GM12878 (cell line): ENCODE measurements around the gene GSTT4. TPM values are rescaled to one million over a fixed set of nuclear protein-coding genes. Genes with fewer than 3 reads are reported as not detected.

Experiments used
- ATAC-seq: fragments of 200-7000 bp; cut with Tn5 transposase; 3 replicates; pipeline ENCODE4 v1.9.1; 2020; ENCODE audit warnings: mild to moderate bottlenecking, moderate library complexity
- BruUV-seq: library from RNA; stranded (reverse); fragments of 400-500 nt; replicated peaks from 2 replicates; lab custom pipeline; 2021; lab: Mats Ljungman, UMichigan
- CTCF ChIA-PET: fragments of 300-600 bp; sonication (Branson Sonifier 250); formaldehyde crosslinking; extraction: SDS; loops from one replicate; lab custom pipeline; 2021; ENCODE audit warnings: inconsistent platforms; lab: Yijun Ruan, JAX
- POLR2A ChIA-PET: fragments of 350-600 bp; formaldehyde crosslinking; extraction: SDS; loops from one replicate; lab custom pipeline; 2021; ENCODE audit warnings: inconsistent platforms; lab: Charles Lee
- RAD21 ChIA-PET: fragments of 300-600 bp; sonication (Branson Sonifier 250); formaldehyde crosslinking; loops from one replicate; lab custom pipeline; 2023; ENCODE audit warnings: antibody characterized with exemption; ENCODE audit not compliant: unreplicated experiment; lab: Charles Lee
- SMC1A ChIA-PET: fragments of 300-600 bp; sonication (Branson Sonifier 250); formaldehyde crosslinking; loops from one replicate; lab custom pipeline; 2023; ENCODE audit not compliant: unreplicated experiment, uncharacterized antibody; lab: Charles Lee
- DNase-seq: peaks from one replicate; pipeline ENCODE4 v3.0.0-alpha.2; 2011; ENCODE audit warnings: low read depth, low spot score
- FAIRE-seq: peaks from 3 replicates; lab custom pipeline; 2011; peaks lifted over from hg19 to GRCh38; lab: Jason Lieb, UNC
- H2AFZ ChIP-seq: 2 replicates; pipeline ENCODE4 v1.6.0; 2011; ENCODE audit warnings: low read depth, low read length, control low read depth; ENCODE audit not compliant: control insufficient read depth
- H3K27ac ChIP-seq: 2 replicates; pipeline ENCODE4 v1.5.1; 2011; ENCODE audit warnings: control low read depth; ENCODE audit not compliant: control insufficient read depth, insufficient read depth
- H3K27me3 ChIP-seq, 2 experiments: replicated peaks in 1 of 2; 2 replicates each; pipeline versions ENCODE4 v1.6.0 to v1.6.1; 2011; ENCODE audit warnings: low read length in 1 of 2; ENCODE audit not compliant: control insufficient read depth in 2 of 2, insufficient read depth in 2 of 2
- H3K36me3 ChIP-seq, 2 experiments: 2 replicates each; pipeline ENCODE4 v1.5.1; 2011; ENCODE audit warnings: low read length in 1 of 2; ENCODE audit not compliant: control insufficient read depth in 2 of 2, insufficient read depth in 2 of 2
- H3K4me1 ChIP-seq: 2 replicates; pipeline ENCODE4 v1.6.1; 2011; ENCODE audit warnings: mild to moderate bottlenecking, low read length, moderate library complexity, mixed read lengths; ENCODE audit not compliant: control insufficient read depth, insufficient read depth
- H3K4me2 ChIP-seq: 2 replicates; pipeline ENCODE4 v1.6.0; 2011; ENCODE audit warnings: control low read depth; ENCODE audit not compliant: control insufficient read depth, insufficient read depth
- H3K4me3 ChIP-seq: fragments of 200-600 bp; sonication (generic); 2 replicates; pipeline ENCODE4 v1.5.1; 2016
- H3K79me2 ChIP-seq: 2 replicates; pipeline ENCODE4 v1.6.0; 2011; ENCODE audit warnings: low read length; ENCODE audit not compliant: control insufficient read depth, insufficient read depth
- H3K9ac ChIP-seq: 2 replicates; pipeline ENCODE4 v1.8.0; 2011; ENCODE audit warnings: low read length, control low read depth, mixed read lengths; ENCODE audit not compliant: control insufficient read depth, insufficient read depth
- H3K9me3 ChIP-seq: replicated peaks from 3 replicates; pipeline ENCODE4 v1.5.1; 2011; ENCODE audit warnings: mild to moderate bottlenecking, low read length; ENCODE audit not compliant: control insufficient read depth, insufficient read depth
- H4K20me1 ChIP-seq: 2 replicates; pipeline ENCODE4 v1.6.0; 2011; ENCODE audit not compliant: control insufficient read depth, insufficient read depth
- ATF2 ChIP-seq: IDR thresholded peaks from 2 replicates; pipeline ENCODE4 v1.6.1; 2012; ENCODE audit warnings: low read length, inconsistent platforms
- CEBPZ ChIP-seq: fragments of 150-350 bp; IDR thresholded peaks from 2 replicates; pipeline ENCODE4 v1.6.1; 2016; ENCODE audit warnings: low read depth, low read length
- EED ChIP-seq: sonication (generic); IDR thresholded peaks from 2 replicates; pipeline ENCODE4 v1.6.1; 2016; ENCODE audit warnings: antibody characterized with exemption, low read depth
- HCFC1 ChIP-seq: fragments of 150-350 bp; IDR thresholded peaks from 2 replicates; pipeline ENCODE4 v1.6.1; 2014; ENCODE audit warnings: low read length
- JUND ChIP-seq: IDR thresholded peaks from 2 replicates; pipeline ENCODE4 v1.6.1; 2012; ENCODE audit warnings: low read depth, mild to moderate bottlenecking, low read length, improper control_type of control experiment, moderate library complexity
- MEF2B ChIP-seq: fragments of 450-650 bp; IDR thresholded peaks from 2 replicates; pipeline ENCODE4 v1.6.1; 2018; ENCODE audit warnings: mild to moderate bottlenecking, moderate library complexity; ENCODE audit not compliant: partially characterized antibody, poor library complexity, severe bottlenecking
- NBN ChIP-seq: fragments of 450-650 bp; IDR thresholded peaks from 2 replicates; pipeline ENCODE4 v1.6.1; 2016
- PKNOX1 ChIP-seq: fragments of 450-650 bp; IDR thresholded peaks from 2 replicates; pipeline ENCODE4 v1.6.1; 2016; ENCODE audit warnings: mild to moderate bottlenecking
- SP1 ChIP-seq: IDR thresholded peaks from one replicate; pipeline ENCODE4 v1.6.1; 2011; ENCODE audit warnings: low read depth, low read length
- SREBF1 ChIP-seq: IDR thresholded peaks from 2 replicates; pipeline ENCODE4 v1.6.1; 2012; ENCODE audit warnings: mild to moderate bottlenecking, low read length
- ZBED1 ChIP-seq: IDR thresholded peaks from 2 replicates; pipeline ENCODE4 v1.6.1; 2016; ENCODE audit warnings: borderline replicate concordance
- ZNF384 ChIP-seq: IDR thresholded peaks from 2 replicates; pipeline ENCODE4 v1.6.1; 2012; ENCODE audit warnings: low read depth, mild to moderate bottlenecking, low read length, improper control_type of control experiment, borderline replicate concordance
- WGBS: methylation state at CpG from one replicate; pipeline ENCODE4 v1.1.6; 2016; ENCODE audit warnings: low lambda C conversion rate; ENCODE audit not compliant: insufficient replicate concordance, insufficient coverage; ENCODE audit errors: missing lambda C conversion rate; 5-methylcytosine and 5-hydroxymethylcytosine counted together
- in situ Hi-C: fragments of 300-500 bp; cut with MboI; formaldehyde crosslinking; loops from 9 replicates; pipeline ENCODE4 v1.14.3; 2018; ENCODE audit warnings: mixed read lengths
- intact Hi-C: fragments of 100-400 bp; cut with micrococcal nuclease; formaldehyde crosslinking; loops from one replicate; pipeline ENCODE4 v1.14.2; 2022; ENCODE audit not compliant: unreplicated experiment
- polyA plus RNA-seq, 11 experiments: library from polyadenylated mRNA; depleted of rRNA in 4 of 11; unstranded in 6 of 11; stranded (reverse) in 5 of 11; fragments of >200 nt; fragmentation: Nextera tagmentation in 4 of 11; fragmentation: Illumina TruSeq in 1 of 11; extraction: Ambion mirVana in 4 of 11; extraction: Trizol in 1 of 11; gene quantifications; 1 replicate in 1 of 11; 2 replicates in 10 of 11; pipeline versions ENCODE4 v1.2.1 to v1.2.3, GENCODE V29; 2011 to 2016; ENCODE audit warnings: inconsistent platforms in 2 of 11, missing spikeins in 2 of 11, low read depth in 1 of 11
- total RNA-seq, 4 experiments: library from RNA; depleted of rRNA in 3 of 4; stranded (reverse); fragments of >200 nt in 3 of 4; fragmentation: Illumina TruSeq in 1 of 4; extraction: Trizol in 1 of 4; gene quantifications; 2 replicates each; pipeline versions ENCODE4 v1.2.1 to v1.2.3, GENCODE V29; 2013 to 2021
- TF ChIP-seq, protein P1 (sequence below): fragments of 450-650 bp; IDR thresholded peaks from 2 replicates; pipeline ENCODE4 v1.6.1; 2014; ENCODE audit warnings: mild to moderate bottlenecking
- TF ChIP-seq, protein P2 (sequence below): fragments of 450-650 bp; IDR thresholded peaks from 2 replicates; pipeline ENCODE4 v1.6.1; 2017; ENCODE audit warnings: mild to moderate bottlenecking, moderate library complexity

GSTT4 gene
- total and polyA plus RNA-seq, 10 of the 15 experiments (the other 5 are each of a cell fraction or from before 2014, with no cell fraction given), result not detected

- no peaks in the 10 kb centered on the region for H3K4me1 ChIP-seq
- no peaks in the 10 kb centered on the region for H3K27me3 ChIP-seq
- peaks cover 49% of the 10 kb centered on the region for H3K79me2 ChIP-seq
- no peaks in the 10 kb centered on the region for H3K36me3 ChIP-seq
- ChIA-PET CTCF (no interaction called here), RAD21 (no interaction called here), POLR2A (interaction anchor here (0.6 to 0.7 kb wide), 2 partner anchors 458 to 1803 kb away, joined by 4 read pairs; no protein-coding TSS in a partner anchor), SMC1A (interaction anchor here (0.6 to 0.7 kb wide), 2 partner anchors 11 to 39 kb away, joined by 3 read pairs; no protein-coding TSS in a partner anchor)
- DNase-seq (no peak), ATAC-seq (no peak), FAIRE-seq (no peak)
- H3K9me3 ChIP-seq, result peaks cover 2% of the 10 kb centered on the region; the same call in 1 of the 3 replicates
- H3K27ac ChIP-seq, result no peak overlapping the region
- 88% methylated on average over 1 of the region's 1 CpG for WGBS
- no peak overlapping the region for H2AFZ ChIP-seq
- in situ Hi-C loops (no loop called here), intact Hi-C loops (no loop called here)
- H4K20me1 ChIP-seq, result no peaks in the 10 kb centered on the region
- BruUV-seq, result no TSS peak
- H3K4me3 ChIP-seq, result no peak overlapping the region
- no peak overlapping the region for H3K9ac ChIP-seq
- no peak overlapping the region for H3K4me2 ChIP-seq
- TF ChIP-seq JUND (no peak), CEBPZ (no peak), SREBF1 (no peak), SP1 (no peak), HCFC1 (no peak), MEF2B (no peak), PKNOX1 (no peak), ZNF384 (no peak), EED (no peak), ATF2 (no peak), ZBED1 (no peak), NBN (no peak)
- TF ChIP-seq, protein P1, sequence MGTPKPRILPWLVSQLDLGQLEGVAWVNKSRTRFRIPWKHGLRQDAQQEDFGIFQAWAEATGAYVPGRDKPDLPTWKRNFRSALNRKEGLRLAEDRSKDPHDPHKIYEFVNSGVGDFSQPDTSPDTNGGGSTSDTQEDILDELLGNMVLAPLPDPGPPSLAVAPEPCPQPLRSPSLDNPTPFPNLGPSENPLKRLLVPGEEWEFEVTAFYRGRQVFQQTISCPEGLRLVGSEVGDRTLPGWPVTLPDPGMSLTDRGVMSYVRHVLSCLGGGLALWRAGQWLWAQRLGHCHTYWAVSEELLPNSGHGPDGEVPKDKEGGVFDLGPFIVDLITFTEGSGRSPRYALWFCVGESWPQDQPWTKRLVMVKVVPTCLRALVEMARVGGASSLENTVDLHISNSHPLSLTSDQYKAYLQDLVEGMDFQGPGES, result no peak
- TF ChIP-seq, protein P2, sequence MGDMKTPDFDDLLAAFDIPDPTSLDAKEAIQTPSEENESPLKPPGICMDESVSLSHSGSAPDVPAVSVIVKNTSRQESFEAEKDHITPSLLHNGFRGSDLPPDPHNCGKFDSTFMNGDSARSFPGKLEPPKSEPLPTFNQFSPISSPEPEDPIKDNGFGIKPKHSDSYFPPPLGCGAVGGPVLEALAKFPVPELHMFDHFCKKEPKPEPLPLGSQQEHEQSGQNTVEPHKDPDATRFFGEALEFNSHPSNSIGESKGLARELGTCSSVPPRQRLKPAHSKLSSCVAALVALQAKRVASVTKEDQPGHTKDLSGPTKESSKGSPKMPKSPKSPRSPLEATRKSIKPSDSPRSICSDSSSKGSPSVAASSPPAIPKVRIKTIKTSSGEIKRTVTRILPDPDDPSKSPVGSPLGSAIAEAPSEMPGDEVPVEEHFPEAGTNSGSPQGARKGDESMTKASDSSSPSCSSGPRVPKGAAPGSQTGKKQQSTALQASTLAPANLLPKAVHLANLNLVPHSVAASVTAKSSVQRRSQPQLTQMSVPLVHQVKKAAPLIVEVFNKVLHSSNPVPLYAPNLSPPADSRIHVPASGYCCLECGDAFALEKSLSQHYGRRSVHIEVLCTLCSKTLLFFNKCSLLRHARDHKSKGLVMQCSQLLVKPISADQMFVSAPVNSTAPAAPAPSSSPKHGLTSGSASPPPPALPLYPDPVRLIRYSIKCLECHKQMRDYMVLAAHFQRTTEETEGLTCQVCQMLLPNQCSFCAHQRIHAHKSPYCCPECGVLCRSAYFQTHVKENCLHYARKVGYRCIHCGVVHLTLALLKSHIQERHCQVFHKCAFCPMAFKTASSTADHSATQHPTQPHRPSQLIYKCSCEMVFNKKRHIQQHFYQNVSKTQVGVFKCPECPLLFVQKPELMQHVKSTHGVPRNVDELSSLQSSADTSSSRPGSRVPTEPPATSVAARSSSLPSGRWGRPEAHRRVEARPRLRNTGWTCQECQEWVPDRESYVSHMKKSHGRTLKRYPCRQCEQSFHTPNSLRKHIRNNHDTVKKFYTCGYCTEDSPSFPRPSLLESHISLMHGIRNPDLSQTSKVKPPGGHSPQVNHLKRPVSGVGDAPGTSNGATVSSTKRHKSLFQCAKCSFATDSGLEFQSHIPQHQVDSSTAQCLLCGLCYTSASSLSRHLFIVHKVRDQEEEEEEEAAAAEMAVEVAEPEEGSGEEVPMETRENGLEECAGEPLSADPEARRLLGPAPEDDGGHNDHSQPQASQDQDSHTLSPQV, result no peak
These were observed 10.9 kb upstream of the GSTT4 start for GRCh38 chr22:24016156-24016555.
